NCI-H1092 (cell line): ENCODE data around the gene BRD4.

Experiments used
- DNase-seq: peaks from one replicate; lab custom pipeline; 2025; lab: John Stamatoyannopoulos, UW

BRD4 gene

GRCh38 chr19:15191982-15192381, 140.4 kb downstream of the BRD4 start:
- no peak for DNase-seq

- no peak for DNase-seq
Observed at GRCh38 chr19:15191514-15191913, 140.8 kb downstream of the BRD4 start.

GRCh38 chr19:15188851-15189250, 143.5 kb downstream of the BRD4 start:
- DNase-seq, result no peak

- DNase-seq, result no peak
Observed at GRCh38 chr19:15187026-15188007, 145.0 kb downstream of the BRD4 start.
